CD4-positive, alpha-beta memory T cell (primary cell): ENCODE results near the gene PPM1F. TPM values are rescaled to one million over a fixed set of nuclear protein-coding genes. Genes with fewer than 3 reads are reported as not detected.

Source experiments
- polyA plus RNA-seq, 2 donors: library from polyadenylated mRNA; unstranded; fragments of 300-500 nt; fragmentation: Illumina TruSeq; gene quantifications; one replicate each; pipeline ENCODE4 v1.2.3, GENCODE V29; 2021
- total RNA-seq, 2 experiments: library from RNA; stranded (reverse); gene quantifications; one replicate each; pipeline ENCODE4 v1.2.3, GENCODE V29; 2021

PPM1F gene
- total and polyA plus RNA-seq, 4 experiments from 2014 or later: 5.3 to 25.4 (median 15.2) TPM

Other genes starting within 250 kb of the PPM1F start
- 1 to 10 TPM; 8.0 to 9.8 TPM for gene YPEL1, start 217.1 kb downstream of the PPM1F start, total RNA-seq
- gene YPEL1, start 217.1 kb downstream of the PPM1F start, polyA plus RNA-seq: 1 to 10 TPM; 4.9 to 5.3 TPM
- 100 to 1,000 TPM; 114 to 117 TPM for gene MAPK1, start 85.2 kb downstream of the PPM1F start, total RNA-seq
- 10 to 100 TPM; 73.8 to 81.5 TPM for gene MAPK1, start 85.2 kb downstream of the PPM1F start, polyA plus RNA-seq
- 10 to 100 TPM; 78.1 to 81.1 TPM for gene TOP3B, start 29.9 kb upstream of the PPM1F start, total RNA-seq
- 10 to 100 TPM in 1 of 2 donors, 1 to 10 TPM in 1; 8.6 to 15.6 TPM for gene TOP3B, start 29.9 kb upstream of the PPM1F start, polyA plus RNA-seq